Measurements from ENCODE around the gene UBE2R2. TPM values are rescaled to one million over a fixed set of nuclear protein-coding genes. Genes with fewer than 3 reads are reported as not detected.

UBE2R2 gene
- total and polyA plus RNA-seq, 2 of the 8 experiments (the other 6 are each of a cell fraction or from before 2014, with no cell fraction given), result 19.4 to 42.1 TPM

GRCh38 chr9:33903157-33903780 is 86.3 kb downstream of the UBE2R2 start:
- peaks cover 3% of the 10 kb centered on the region for H3K79me1 ChIP-seq (ENCODE audit: low read depth, low read length)
- H3K27me3 ChIP-seq (replicated peaks in 1 of 4; ENCODE audit: control insufficient read depth in 3 of 4, extremely low read depth in 1 of 4, insufficient read depth in 3 of 4, low read length in 3 of 4), result no peaks in the 10 kb centered on the region
- H3K27ac ChIP-seq (ENCODE audit: low read depth, low read length), result no peak overlapping the region
- H3K14ac ChIP-seq (ENCODE audit: insufficient read length), result no peak overlapping the region
- H3K9ac ChIP-seq (replicated peaks in 1 of 4; ENCODE audit: extremely low read depth in 1 of 4, low read depth in 3 of 4, low read length in 3 of 4), result no peak overlapping the region
- H3K4me1 ChIP-seq (replicated peaks in 1 of 4; ENCODE audit: control insufficient read depth in 3 of 4, insufficient read depth in 4 of 4, low read length in 3 of 4), result peaks cover 0 to 6% (median 2%) of the 10 kb centered on the region in 4 experiments; a peak in 2 of 7 replicates
- H2BK12ac ChIP-seq (ENCODE audit: low read depth, low read length), result no peak overlapping the region
- no peak overlapping the region for H3K4ac ChIP-seq (replicated peaks; ENCODE audit: insufficient read length, low read depth, low read length)
- DNase-seq (ENCODE audit: low read depth in 1 of 2, low spot score in 2 of 2) (no peak), FAIRE-seq (no peak)
- no peak for TF ChIP-seq SP2 (IDR thresholded peaks at IDR 0.05; ENCODE audit: low read length)
- TF ChIP-seq EP300 (IDR thresholded peaks at IDR 0.05; ENCODE audit: borderline replicate concordance in 1 of 2, low read depth in 2 of 2, low read length in 2 of 2), result no peak
- no peak for TF ChIP-seq BRCA1 (IDR thresholded peaks at IDR 0.05; ENCODE audit: low read depth, low read length)
- TF ChIP-seq USF2 (IDR thresholded peaks at IDR 0.05; ENCODE audit: low read length), result no peak
- no peak for TF ChIP-seq SP1 (IDR thresholded peaks at IDR 0.05; ENCODE audit: low read depth, low read length)
- TF ChIP-seq BCL11A (IDR thresholded peaks at IDR 0.05; ENCODE audit: low read depth in 2 of 2, low read length in 2 of 2), result no peak
- no peak for TF ChIP-seq TEAD4 (IDR thresholded peaks at IDR 0.05; ENCODE audit: low read depth, low read length)
- TF ChIP-seq TAF7 (optimal IDR thresholded peaks at IDR 0.05; ENCODE audit: borderline replicate concordance, low read depth, low read length), result no peak
- no peak for TF ChIP-seq ZNF274 (IDR thresholded peaks at IDR 0.05; ENCODE audit: borderline replicate concordance, extremely low read depth, low read length)
- no peak for TF ChIP-seq SIX5 (IDR thresholded peaks at IDR 0.05; ENCODE audit: low read depth, low read length)
- TF ChIP-seq SIRT6 (IDR thresholded peaks at IDR 0.05; ENCODE audit: low read length), result no peak
- no peak for TF ChIP-seq JUN (IDR thresholded peaks at IDR 0.05; ENCODE audit: low read depth, low read length)
- H2BK15ac ChIP-seq (ENCODE audit: low read length), result no peak overlapping the region
- no peaks in the 10 kb centered on the region for H3K23me2 ChIP-seq (ENCODE audit: low read depth, low read length)
- no peak overlapping the region for H4K8ac ChIP-seq (ENCODE audit: extremely low read depth, insufficient read depth, low read length)
- ChIA-PET CTCF (ENCODE audit: partially characterized antibody) (interaction anchor here (1.0 to 1.3 kb wide), 3 partner anchors 22 to 109 kb away, joined by 3 to 4 read pairs (median 3); no protein-coding TSS in a partner anchor), POLR2A (ENCODE audit: partially characterized antibody) (interaction anchor here (0.7 kb wide), 1 partner anchor 224 kb away, joined by 4 read pairs; no protein-coding TSS in a partner anchor)
- no peak overlapping the region for H3K23ac ChIP-seq (ENCODE audit: insufficient read length)
- H4K20me1 ChIP-seq (replicated peaks in 1 of 2; ENCODE audit: control insufficient read depth in 1 of 2, insufficient read depth in 2 of 2, low read length in 2 of 2), result peaks cover 0 to 2% of the 10 kb centered on the region in 2 experiments
- H2BK20ac ChIP-seq (ENCODE audit: low read length), result no peak overlapping the region
- no peak overlapping the region for H3K4me3 ChIP-seq (ENCODE audit: extremely low read depth in 1 of 4, insufficient read depth in 2 of 4, low read depth in 3 of 4, low read length in 4 of 4)
- H3K4me2 ChIP-seq (ENCODE audit: insufficient read depth in 1 of 2, low read depth in 2 of 2, low read length in 2 of 2), result peak overlapping the region; percentile 6; a peak in 1 of 4 replicates
- peaks cover 0 to 36% of the 10 kb centered on the region in 2 experiments; a peak in 2 of 4 replicates for H3K79me2 ChIP-seq (ENCODE audit: control insufficient read depth in 1 of 2, insufficient read depth in 2 of 2, low read length in 2 of 2)
- no peak overlapping the region for H2BK5ac ChIP-seq (ENCODE audit: low read depth, low read length)
- H2AK5ac ChIP-seq (ENCODE audit: low read depth, low read length), result no peak overlapping the region
- no peaks in the 10 kb centered on the region for H3K9me3 ChIP-seq (ENCODE audit: insufficient read depth in 2 of 2, low read depth in 1 of 2, low read length in 1 of 2)
- WGBS, 2 experiments (ENCODE audit: extremely low coverage in 1 of 2, insufficient coverage in 1 of 2, insufficient read length in 1 of 2, insufficient replicate concordance in 2 of 2, low coverage in 1 of 2, low lambda C conversion rate in 2 of 2, missing lambda C conversion rate in 1 of 2), result 71% methylated on average over 4 of the region's 4 CpGs; no CpG with 5 or more reads in 1 of the 2 experiments
- H3K18ac ChIP-seq (ENCODE audit: extremely low read depth, low read length), result no peak overlapping the region
- H3K56ac ChIP-seq (replicated peaks; ENCODE audit: insufficient read length, low read depth, low read length), result no peak overlapping the region
- H2AFZ ChIP-seq (ENCODE audit: low read length), result no peak overlapping the region
- H3K36me3 ChIP-seq (ENCODE audit: control insufficient read depth in 2 of 4, insufficient read depth in 4 of 4, low read length in 3 of 4), result peaks cover 0 to 14% (median 2%) of the 10 kb centered on the region in 4 experiments; a peak in 4 of 8 replicates
- H2BK120ac ChIP-seq (replicated peaks; ENCODE audit: low read depth, low read length), result no peak overlapping the region
- H4K91ac ChIP-seq (replicated peaks; ENCODE audit: insufficient read length, low read length), result no peak overlapping the region
- no peak overlapping the region for H4K5ac ChIP-seq (ENCODE audit: insufficient read length, low read depth, low read length)
